Limb (tissue), 2 donors: ENCODE results near the gene FAM151A.

Experiments used
- DNase-seq, 2 donors: peaks; one replicate each; pipeline ENCODE4 v3.0.0-alpha.2; 2016; ENCODE audit errors: extremely low spot score in 2 of 2

The FAM151A gene

DNA sequence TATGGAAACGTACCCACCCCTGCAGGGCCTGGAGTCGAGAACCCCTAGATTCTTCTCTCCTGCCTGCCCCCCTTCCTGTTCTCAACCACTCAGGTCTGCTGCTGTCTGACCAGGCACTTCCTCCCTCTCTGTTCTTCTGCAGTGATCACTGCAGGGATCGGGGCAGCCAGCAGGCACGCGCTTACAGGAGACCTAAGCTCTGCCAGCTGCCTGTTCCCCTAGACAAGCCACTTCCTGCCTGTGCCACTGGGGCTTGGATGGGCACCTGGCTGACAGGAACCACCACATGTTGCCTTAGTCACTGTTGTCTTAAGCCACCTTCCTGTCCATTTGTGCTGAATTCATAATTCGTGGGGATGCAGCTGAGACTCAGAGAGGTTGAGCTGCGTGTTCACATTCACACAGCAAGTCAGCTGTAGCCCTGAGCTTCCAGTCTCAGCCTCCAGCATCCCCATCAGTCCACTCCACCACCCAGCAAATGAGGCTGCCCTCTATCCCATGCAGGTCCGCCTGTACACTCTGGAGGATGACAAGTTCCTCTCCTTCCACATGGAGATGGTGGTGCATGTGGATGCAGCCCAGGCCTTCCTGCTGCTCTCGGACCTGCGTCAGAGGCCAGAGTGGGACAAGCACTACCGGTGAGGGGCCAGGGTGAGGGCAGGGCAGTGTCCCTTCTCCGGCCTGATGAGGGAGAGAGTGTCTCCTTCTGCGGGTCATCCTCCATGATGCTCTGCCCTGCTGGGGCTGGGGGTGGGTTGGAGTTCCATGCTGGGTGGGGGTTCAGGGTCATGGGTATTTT lies 18.6 kb downstream of the FAM151A start:
- DNase-seq, result no peak

DNA sequence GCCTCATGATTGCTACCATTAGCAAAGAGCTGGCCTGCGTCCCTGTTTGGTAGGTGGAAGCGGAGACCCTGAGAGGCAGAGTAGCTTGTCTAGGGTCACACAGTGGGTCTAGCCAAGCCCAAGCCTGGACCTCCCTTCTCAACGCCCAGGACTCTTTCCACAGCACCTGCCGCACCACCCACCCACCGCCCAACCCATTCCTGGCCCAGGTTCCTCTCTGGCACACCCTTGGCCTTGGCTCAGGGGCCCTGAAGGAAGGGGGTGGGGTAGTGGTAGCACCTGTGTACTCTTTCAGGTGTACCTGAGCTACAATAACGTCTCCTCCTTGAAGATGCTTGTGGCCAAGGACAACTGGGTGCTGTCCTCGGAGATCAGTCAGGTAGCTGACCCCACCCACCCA lies 19.3 kb downstream of the FAM151A start:
- DNase-seq, result no peak

DNA sequence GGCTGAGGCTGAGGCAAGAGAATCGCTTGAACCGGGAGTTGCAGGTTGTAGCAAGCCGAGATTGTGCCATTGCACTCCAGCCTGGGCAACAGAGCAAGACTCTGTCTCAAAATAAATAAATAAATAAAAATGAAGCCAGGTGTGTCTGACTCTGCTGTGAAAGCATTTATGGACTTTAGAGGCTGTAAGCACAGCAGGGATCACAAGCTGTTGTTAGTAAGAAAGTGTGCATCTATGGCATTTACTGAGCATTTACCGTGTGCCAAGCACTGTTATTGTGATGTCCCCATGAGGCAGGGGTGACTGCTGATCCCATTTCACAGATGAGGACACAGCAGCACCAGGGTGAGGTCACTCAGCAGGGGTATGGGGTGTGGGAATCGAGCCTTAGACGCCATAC lies 20.1 kb downstream of the FAM151A start:
- DNase-seq, result no peak

GRCh38 chr1:54602554-54602953 lies 20.8 kb downstream of the FAM151A start:
- DNase-seq, result no peak

DNA sequence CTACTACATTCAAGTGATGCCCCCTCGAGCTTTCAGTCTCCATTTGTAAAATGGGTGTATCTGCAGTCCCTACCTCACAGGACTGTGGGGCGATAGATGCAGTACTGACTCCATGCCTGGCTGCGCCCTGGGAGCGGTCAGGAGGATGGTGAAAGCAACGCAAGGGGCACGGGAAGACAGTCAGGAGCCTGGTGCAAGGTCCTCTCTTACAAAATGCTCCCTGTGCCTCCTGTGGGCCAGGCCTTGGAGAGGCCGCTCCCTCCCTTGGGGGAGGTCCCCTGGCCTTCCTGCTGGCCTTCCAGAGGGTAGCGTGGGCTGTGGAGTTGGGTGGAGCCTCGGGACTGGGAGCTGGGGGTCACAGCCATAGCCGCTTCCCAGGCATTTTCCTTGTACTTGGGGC lies 21.6 kb downstream of the FAM151A start:
- no peak for DNase-seq

DNA sequence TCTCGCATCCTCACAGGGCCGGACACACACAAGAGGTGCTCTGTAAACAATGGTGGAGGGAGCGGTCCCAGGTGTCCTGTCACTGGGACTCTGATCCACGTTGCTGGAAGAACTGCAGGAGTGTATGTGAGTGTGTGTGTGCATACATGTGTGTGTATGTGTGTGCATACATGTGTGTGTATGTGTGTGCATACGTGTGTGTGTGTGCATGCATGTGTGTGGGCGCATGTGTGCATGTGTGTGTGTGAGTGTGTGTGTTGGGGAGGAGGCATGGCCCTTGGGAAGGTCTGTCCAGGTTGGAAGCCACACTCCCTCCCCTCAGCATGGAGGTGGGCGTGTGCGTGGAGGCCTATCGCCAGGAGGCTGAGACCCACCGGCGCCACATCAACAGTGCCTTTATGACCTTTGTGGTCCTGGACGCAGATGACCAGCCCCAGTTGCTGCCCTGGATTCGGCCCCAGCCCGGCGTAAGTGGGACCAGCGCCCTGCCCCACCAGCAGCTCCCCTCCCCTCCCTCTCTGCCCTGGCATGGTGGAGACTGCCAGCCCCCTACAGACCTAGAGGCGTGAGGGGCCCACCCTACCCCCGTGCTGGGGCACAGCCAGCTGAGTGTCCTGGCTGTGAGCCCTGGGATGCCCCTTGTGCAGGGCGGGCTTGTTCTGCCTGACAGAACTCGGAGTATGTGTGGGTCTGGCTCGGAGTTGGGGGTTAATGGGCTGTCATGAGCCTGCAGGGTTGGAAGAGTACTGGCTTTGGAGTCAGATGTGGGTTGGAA lies 22.2 kb downstream of the FAM151A start:
- DNase-seq, result no peak

DNA sequence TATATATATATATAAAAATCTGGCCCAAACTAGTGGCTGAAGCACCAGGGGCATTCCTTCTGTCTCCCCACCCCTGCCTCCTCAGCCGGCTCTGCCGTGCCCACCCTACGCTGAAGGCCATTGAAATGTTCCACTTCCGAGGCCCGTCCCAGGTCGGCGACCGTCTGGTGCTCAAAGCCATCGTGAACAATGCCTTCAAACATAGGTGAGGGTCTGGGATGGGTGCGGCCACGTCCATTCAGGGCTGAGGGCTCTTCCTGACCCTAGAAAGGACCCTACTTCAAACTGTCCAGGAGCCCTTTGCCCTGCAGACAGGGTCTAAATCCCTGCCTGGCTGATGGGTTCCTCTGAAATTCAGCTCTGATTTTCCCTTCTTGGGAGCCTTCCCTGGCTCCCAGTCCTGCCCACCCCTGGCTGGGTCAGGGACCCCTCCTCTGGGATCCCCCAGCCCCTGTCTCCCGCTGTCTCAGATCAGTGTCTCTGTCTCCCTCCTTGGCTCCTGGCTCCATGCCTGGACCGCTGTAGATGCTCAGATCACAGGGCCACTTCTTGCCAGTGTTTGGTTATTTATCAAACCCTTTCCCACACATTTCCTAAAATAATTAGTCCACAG lies 24.0 kb downstream of the FAM151A start:
- no peak for DNase-seq

DNA sequence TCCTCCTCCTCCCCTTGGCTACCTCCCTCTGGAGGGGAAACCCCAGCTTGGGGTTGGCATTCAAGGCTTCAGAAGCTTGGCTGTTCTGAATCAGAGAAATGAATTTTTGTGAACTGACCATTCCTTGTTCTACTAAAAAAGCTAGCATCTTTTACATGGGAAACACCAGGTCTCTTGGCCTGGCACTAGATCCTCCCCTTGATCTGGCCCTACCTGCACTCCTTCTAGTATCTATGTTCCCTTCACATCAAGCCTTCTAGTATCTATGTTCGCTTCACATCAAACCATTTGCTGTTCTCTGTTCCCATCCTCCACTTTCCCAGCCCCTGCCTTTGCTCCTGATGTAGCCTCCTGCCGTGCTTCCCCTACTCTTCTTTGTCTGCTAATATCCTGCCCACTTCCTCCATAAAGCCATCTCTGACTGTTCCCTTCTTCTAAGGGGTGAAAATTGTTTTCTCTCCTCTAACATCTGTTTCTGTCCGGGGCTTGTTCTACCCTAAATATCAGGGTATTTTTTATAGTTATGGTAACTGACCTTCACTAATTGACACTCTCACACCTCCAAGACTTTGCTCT lies 25.8 kb downstream of the FAM151A start:
- no peak for DNase-seq

DNA sequence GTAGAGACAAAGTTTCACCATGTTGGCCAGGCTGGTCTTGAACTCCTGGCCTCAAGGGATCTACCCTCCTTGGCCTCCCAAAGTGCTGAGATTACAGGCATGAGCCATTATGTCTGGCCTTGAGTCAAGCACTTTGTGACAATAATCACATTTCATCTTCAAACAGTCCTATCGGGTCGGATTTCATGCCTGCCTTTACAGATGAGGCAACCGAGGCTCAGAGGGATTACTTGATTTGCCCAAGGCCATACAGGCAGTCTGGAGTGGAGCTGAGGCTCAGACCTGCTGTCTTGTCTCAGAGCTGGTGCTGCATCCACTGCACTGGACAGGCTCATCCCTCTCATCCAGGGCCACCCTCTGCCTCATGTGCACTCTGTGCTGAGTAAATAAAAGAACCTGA lies 26.6 kb downstream of the FAM151A start:
- DNase-seq, result no peak

GRCh38 chr1:54595956-54596498 lies 27.3 kb downstream of the FAM151A start:
- DNase-seq, result no peak

DNA sequence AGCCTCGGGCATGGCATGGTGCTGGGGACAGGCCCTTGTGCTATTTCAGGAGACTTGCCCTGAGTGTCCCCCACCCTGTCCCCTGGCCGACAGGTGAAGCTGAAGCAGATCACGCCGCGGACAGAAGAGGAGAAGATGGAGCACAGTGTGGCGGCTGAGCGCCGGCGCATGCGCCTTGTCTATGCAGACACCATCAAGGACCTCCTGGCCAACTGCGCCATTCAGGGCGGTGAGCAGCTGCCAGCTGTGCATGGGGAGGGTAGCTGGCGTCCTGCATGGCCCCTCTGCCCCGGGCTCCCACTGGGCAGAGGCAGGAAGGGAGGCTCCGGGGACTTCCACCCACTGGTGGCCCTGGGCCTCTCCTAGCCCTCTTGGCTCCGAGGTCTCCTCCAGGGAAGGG lies 28.9 kb downstream of the FAM151A start:
- DNase-seq, result no peak

- DNase-seq, result no peak
These were observed 29.7 kb downstream of the FAM151A start for GRCh38 chr1:54593571-54594160.

DNA sequence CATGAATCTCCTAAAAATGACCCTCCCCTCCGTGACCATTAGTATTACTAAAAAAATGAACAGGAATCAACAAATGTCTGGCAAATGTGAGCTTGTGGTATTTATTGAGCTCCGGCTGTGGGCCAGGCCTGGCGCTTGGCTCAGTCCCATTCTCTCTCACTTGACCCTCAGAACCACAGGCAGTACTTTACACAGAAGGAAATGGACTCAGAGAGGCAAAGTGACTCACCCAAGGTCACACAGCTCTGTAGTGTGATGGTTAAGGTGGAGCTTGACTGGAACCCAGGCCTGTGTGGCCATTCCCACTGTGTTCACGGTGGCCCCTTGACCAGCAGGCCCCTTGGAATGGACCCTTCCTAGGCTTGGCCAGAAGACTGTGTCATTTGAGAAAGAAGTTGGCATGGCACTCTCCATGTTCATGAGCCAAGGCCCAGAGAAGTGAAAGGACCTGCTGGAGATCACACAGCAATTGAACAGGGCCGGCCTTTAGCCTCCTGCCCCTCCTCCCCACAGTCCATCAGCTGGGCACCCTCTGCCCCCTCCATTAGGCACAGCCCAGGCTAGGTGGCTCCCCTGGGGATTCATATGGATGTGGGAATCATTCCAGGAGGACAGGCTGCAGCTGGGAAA lies 32.1 kb downstream of the FAM151A start:
- DNase-seq, result no peak

- no peak for DNase-seq
These were observed 34.9 kb downstream of the FAM151A start for GRCh38 chr1:54588377-54588776.

DNA sequence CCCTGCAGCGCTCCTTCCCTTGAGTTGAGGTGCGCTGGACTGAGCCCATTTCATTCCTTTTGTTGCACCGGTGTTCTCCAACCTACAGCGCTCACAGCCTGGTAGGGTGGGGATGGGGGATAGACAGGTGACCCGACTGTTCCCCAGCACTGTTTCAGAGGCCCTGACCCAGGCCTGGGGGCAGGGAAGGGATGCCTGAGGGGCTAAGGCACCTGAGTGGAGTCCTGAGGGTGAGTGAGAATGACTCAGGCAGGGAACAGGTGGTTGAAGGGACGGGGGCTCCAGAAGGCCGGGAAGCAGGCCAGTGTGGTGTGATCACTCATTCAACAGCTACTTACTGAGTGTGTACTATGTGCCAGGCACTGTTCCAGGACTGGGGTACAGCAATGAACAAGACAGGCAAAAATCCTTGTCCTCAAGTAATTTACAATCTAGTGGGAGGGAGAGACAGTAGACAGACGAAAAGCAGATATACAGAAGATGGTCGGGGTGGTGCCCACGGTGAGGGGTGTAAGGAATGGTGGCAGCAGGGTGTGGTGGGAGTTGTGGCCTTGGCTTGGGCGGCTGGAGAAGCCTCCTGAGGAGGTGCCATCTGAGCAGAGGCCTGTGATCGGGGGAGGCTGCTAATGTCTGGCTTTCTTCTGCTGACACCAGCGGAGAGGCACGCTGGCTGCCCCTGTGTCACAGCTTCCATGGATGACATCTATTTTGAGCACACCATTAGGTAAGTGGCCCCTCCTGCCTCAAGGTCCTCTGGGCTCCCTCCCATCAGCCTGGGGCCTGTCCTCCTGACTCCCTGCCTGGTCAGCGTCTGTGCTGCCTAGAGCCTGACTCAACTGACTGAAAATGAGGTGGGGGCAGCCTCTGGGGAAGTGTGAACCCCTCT lies 37.9 kb downstream of the FAM151A start:
- DNase-seq, result no peak

- no peak for DNase-seq
These were observed 38.8 kb downstream of the FAM151A start for GRCh38 chr1:54584575-54584974.

DNA sequence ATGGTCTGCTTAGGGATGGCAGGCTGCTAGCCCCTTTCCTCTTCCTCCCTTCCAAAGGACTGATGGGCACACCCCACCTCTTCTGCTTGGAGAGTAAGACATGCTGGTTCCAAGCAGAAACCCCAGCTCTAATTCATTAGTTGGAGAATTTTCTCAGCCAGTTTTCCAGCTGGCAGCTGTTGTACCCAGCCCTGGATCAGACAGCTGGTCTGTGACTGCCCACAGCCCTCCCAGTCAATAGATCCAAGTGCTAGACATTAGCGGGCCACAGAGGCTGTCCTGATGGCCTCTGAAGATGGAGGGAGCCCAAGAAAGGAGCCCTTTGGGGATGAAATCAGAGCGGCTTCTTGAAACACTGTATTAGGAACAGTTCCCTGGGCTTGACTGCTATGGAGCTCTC lies 39.5 kb downstream of the FAM151A start:
- DNase-seq, result peak; percentile 57 to 60

DNA sequence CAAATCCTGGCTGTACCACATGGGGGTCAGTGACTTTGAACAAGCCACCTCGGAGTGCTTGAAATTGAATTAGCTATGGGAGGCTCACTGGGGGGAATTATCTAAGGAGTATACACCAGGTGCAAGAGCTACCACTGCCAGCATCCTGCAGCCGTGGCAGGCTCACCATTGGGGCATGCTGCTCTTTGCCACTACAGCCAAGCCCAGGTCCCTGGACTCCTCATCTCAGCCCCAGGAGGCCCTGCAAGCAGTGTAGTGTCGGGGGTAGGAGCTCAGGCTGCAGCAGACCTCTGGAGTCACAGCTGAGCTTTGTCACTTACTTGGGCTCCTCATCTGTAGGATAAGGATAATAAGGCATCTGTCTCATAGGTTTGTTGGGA lies 40.0 kb downstream of the FAM151A start:
- DNase-seq, result no peak

DNA sequence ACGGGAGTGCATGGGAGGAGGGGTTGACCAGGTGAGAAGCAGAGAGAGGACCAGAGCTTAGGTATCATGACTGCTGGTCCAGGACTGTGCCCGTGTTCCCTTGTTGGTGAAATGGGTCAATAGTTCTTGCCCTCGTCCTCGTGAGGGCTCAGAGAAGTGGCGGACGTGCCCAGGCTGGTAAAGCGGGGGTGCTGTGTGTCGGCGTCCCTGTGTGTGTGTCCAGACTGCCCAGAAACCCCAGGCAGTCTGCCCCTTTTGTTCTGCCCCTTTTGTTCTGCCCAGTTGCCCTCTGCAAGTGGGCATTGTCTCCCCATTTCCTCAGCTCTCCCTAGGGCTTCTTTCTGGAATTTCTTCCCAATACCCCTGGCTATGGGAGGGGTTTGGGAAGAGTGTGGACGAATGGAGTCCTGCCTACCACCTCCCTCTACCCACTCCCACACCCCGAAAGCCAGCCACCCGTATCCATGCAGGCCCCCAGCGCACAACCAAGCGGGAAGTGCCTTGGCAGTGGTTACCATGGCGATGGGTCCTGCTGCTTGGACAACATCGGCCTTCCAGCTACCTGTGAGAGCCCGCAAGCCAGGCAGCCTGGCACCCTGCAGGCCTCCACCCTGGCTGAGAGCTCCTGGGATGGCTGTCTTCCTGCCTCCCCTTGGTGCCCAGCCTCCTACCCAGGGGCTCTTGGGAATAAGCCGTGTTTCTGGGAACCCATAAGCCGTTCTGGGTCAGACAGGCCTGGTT lies 40.6 kb downstream of the FAM151A start:
- peak in 1 of 2 donors; percentile 64 for DNase-seq
